MV-4-11 (cell line): ENCODE measurements around the gene STX18.

ENCODE experiments used
- DNase-seq: peaks from one replicate; lab custom pipeline; 2025; lab: John Stamatoyannopoulos, UW

The STX18 gene

GRCh38 chr4:4377732-4378460 is 164.0 kb downstream of the STX18 start:
- no peak for DNase-seq

DNA sequence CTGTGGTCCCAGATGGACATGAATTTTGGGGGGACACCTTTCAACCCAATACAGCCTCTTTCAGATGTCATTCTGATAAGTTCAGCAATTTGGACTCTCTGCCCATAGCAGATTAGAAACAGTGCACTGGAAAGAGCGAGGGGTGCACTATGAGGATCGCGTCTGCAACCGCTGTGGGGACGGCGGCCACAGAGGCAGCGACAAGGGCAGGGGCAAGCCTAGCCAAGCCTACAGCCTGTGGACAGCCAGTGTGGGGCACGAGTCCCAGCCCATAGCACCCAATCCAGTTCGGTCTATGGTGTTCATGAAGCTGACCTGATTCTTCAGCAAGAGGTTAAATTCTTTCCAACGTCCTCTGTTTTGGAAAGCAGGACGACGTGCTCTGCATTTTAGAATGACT is 164.7 kb downstream of the STX18 start:
- no peak for DNase-seq

- no peak for DNase-seq
These were observed 165.8 kb downstream of the STX18 start for GRCh38 chr4:4376074-4376473.

GRCh38 chr4:4374388-4375098 is 167.3 kb downstream of the STX18 start:
- no peak for DNase-seq
